Endothelial cell of umbilical vein (primary cell): ENCODE data around the gene TCEAL1. TPM values are rescaled to one million over a fixed set of nuclear protein-coding genes. Genes with fewer than 3 reads are reported as not detected.

Experiments used
- BruUV-seq: library from RNA; stranded (reverse); fragments of 400-500 nt; replicated peaks from 2 replicates; lab custom pipeline; 2021; lab: Mats Ljungman, UMichigan
- CTCF ChIA-PET: fragments of 300-600, 350-600 bp; sonication (Branson Sonifier 250); formaldehyde crosslinking; loops from one replicate; lab custom pipeline; 2021; ENCODE audit warnings: antibody characterized with exemption, inconsistent platforms; lab: Charles Lee
- POLR2A ChIA-PET: fragments of 300-600, 350-600 bp; sonication (Branson Sonifier 250); formaldehyde crosslinking; loops from one replicate; lab custom pipeline; 2021; ENCODE audit warnings: antibody characterized with exemption, inconsistent platforms; lab: Charles Lee
- DNase-seq: peaks from one replicate; pipeline ENCODE4 v3.0.0-alpha.2; 2011; ENCODE audit warnings: low read depth, low spot score
- FAIRE-seq: peaks from 2 replicates; lab custom pipeline; 2011; peaks lifted over from hg19 to GRCh38; lab: Jason Lieb, UNC
- H2AFZ ChIP-seq: 2 replicates; pipeline ENCODE4 v1.6.0; 2012; ENCODE audit warnings: low read depth, low read length, control low read depth, inconsistent platforms
- H3K27ac ChIP-seq: 2 replicates; pipeline ENCODE4 v1.5.1; 2011; ENCODE audit warnings: low read depth, mild to moderate bottlenecking, control low read depth, low read length, moderate library complexity; ENCODE audit not compliant: insufficient read depth
- H3K27me3 ChIP-seq, 2 experiments: 2 replicates each; pipeline versions ENCODE4 v1.6.0 to v1.6.1; 2011; ENCODE audit warnings: low read length in 2 of 2, mixed read lengths in 1 of 2; ENCODE audit not compliant: control insufficient read depth in 2 of 2, insufficient read depth in 2 of 2
- H3K36me3 ChIP-seq, 2 experiments: 2 replicates in 1 of 2; 3 replicates in 1 of 2; pipeline ENCODE4 v1.5.1; 2011; ENCODE audit warnings: low read length in 2 of 2, mild to moderate bottlenecking in 1 of 2, moderate library complexity in 1 of 2; ENCODE audit not compliant: control insufficient read depth in 2 of 2, insufficient read depth in 2 of 2; ENCODE audit errors: extremely low read depth in 1 of 2
- H3K4me1 ChIP-seq: 3 replicates; pipeline ENCODE4 v1.5.1; 2011; ENCODE audit warnings: mild to moderate bottlenecking, low read length; ENCODE audit not compliant: control insufficient read depth, insufficient read depth; ENCODE audit errors: extremely low read depth
- H3K4me2 ChIP-seq: 2 replicates; pipeline ENCODE4 v1.6.1; 2011; ENCODE audit warnings: low read length, control low read depth, mixed read lengths; ENCODE audit not compliant: insufficient read depth
- H3K4me3 ChIP-seq, 3 experiments: fragments of 200-600 bp in 1 of 3; sonication (generic), shearing (Covaris generic) in 1 of 3; replicated peaks in 1 of 3; 2 replicates each; pipeline ENCODE4 v1.5.1; 2011 to 2016; ENCODE audit warnings: control low read depth in 3 of 3, low read length in 3 of 3, mild to moderate bottlenecking in 2 of 3, inconsistent platforms in 1 of 3, low read depth in 1 of 3, moderate library complexity in 1 of 3; ENCODE audit not compliant: insufficient read depth in 1 of 3
- H3K79me2 ChIP-seq: 2 replicates; pipeline ENCODE4 v1.6.0; 2012; ENCODE audit warnings: low read length, inconsistent platforms; ENCODE audit not compliant: control insufficient read depth, insufficient read depth
- H3K9ac ChIP-seq: replicated peaks from 2 replicates; pipeline ENCODE3; 2011; ENCODE audit warnings: low read length, control low read depth; ENCODE audit not compliant: insufficient read depth; ENCODE audit errors: extremely low read depth
- H3K9me1 ChIP-seq: replicated peaks from 3 replicates; pipeline ENCODE4 v1.6.0; 2011; ENCODE audit warnings: mild to moderate bottlenecking, low read length; ENCODE audit not compliant: control insufficient read depth, insufficient read depth; ENCODE audit errors: extremely low read depth
- H3K9me3 ChIP-seq: replicated peaks from 2 replicates; pipeline ENCODE4 v1.5.1; 2012; ENCODE audit warnings: low read length, inconsistent platforms; ENCODE audit not compliant: control insufficient read depth, insufficient read depth
- H4K20me1 ChIP-seq: replicated peaks from 2 replicates; pipeline ENCODE3; 2011; ENCODE audit warnings: mild to moderate bottlenecking, low read length; ENCODE audit not compliant: control insufficient read depth, insufficient read depth; ENCODE audit errors: extremely low read depth
- EZH2 ChIP-seq: IDR thresholded peaks from 2 replicates; pipeline ENCODE4 v1.6.1; 2012; ENCODE audit warnings: borderline replicate concordance, low read depth, mild to moderate bottlenecking, moderate library complexity, low read length, inconsistent platforms; ENCODE audit not compliant: severe bottlenecking
- FOS ChIP-seq: IDR thresholded peaks from 2 replicates; pipeline ENCODE4 v1.6.1; 2011; ENCODE audit warnings: mild to moderate bottlenecking, low read length, moderate library complexity, borderline replicate concordance; ENCODE audit not compliant: insufficient read depth
- GATA2 ChIP-seq: IDR thresholded peaks from 2 replicates; pipeline ENCODE4 v1.7.0; 2011; ENCODE audit warnings: low read depth, mild to moderate bottlenecking, moderate library complexity, mixed read lengths, low read length; ENCODE audit not compliant: insufficient read length, insufficient read depth
- JUN ChIP-seq: IDR thresholded peaks from 2 replicates; pipeline ENCODE4 v1.6.1; 2011; ENCODE audit warnings: borderline replicate concordance, low read depth; ENCODE audit not compliant: insufficient read length, insufficient read depth
- MYC ChIP-seq: IDR thresholded peaks from one replicate; pipeline ENCODE4 v1.6.1; 2011; ENCODE audit warnings: mild to moderate bottlenecking, low read depth, low read length
- POLR2A ChIP-seq: IDR thresholded peaks from 2 replicates; pipeline ENCODE4 v1.6.1; 2012; ENCODE audit warnings: low read depth, mild to moderate bottlenecking, control low read depth, low read length
- POLR2AphosphoS5 ChIP-seq: IDR thresholded peaks from 2 replicates; pipeline ENCODE4 v1.6.1; 2012; ENCODE audit warnings: low read depth, mild to moderate bottlenecking, control low read depth, low read length, moderate library complexity; ENCODE audit not compliant: insufficient read depth
- dilution Hi-C: fragments of 300-500 bp; cut with MboI; formaldehyde crosslinking; loops from one replicate; pipeline ENCODE4 v1.15.0; 2019; ENCODE audit warnings: low sequenced_read_pairs; ENCODE audit not compliant: extremely low pct_ligation_motif_present
- intact Hi-C: fragments of 100-400 bp; cut with micrococcal nuclease; formaldehyde crosslinking; loops from one replicate; pipeline ENCODE4 v1.10.0; 2022
- polyA plus RNA-seq, 4 experiments: library from polyadenylated mRNA; depleted of rRNA in 3 of 4; stranded (reverse) in 3 of 4; unstranded in 1 of 4; fragments of >200 nt; gene quantifications; 2 replicates each; pipeline versions ENCODE4 v1.2.1 to v1.2.3, GENCODE V29; 2011 to 2012; ENCODE audit warnings: missing spikeins in 1 of 4
- total RNA-seq: library from RNA; stranded (reverse); gene quantifications from 2 replicates; pipeline ENCODE4 v1.2.3, GENCODE V29; 2021
- TF ChIP-seq, protein P1 (sequence below): IDR thresholded peaks from 2 replicates; pipeline ENCODE4 v1.6.1; 2011; ENCODE audit not compliant: insufficient read depth, insufficient read length
- TF ChIP-seq, protein P2 (sequence below), 2 donors: IDR thresholded peaks; 1 replicate in 1 of 2; 2 replicates in 1 of 2; pipeline ENCODE4 v1.5.1; 2011; ENCODE audit warnings: low read length in 2 of 2, mild to moderate bottlenecking in 2 of 2, moderate library complexity in 2 of 2, control low read depth in 1 of 2, inconsistent platforms in 1 of 2, low read depth in 1 of 2; ENCODE audit not compliant: insufficient read depth in 1 of 2; ENCODE audit errors: extremely low read depth in 1 of 2

The TCEAL1 gene
- total and polyA plus RNA-seq, 2 donors (not counting 3 experiments of a cell fraction or from before 2014, with no cell fraction given) = 18.5 to 18.6 TPM

DNA sequence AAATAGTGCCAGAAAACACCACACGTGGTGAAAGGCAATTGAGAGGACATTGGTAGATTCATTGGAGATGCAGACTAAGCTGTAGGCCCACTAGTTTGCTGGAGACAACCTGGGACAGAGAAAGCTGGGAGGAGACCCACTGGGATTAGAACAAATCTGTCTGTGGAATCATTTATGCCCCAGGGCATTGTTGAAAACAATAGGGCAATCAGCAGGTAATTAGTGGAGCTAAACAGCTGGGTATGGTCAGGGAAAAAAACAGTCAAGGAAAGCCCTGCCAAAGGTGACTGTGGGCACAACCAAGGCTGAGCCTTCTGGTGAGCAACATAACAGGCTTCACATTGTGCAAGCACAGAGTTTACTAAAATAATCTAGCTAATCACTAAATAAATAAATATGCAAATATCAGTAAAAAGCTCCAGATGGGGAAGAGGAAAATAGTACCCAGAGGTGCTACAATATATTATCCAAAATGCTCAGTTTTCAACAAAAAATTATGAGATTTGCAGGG lies 12.0 kb upstream of the TCEAL1 start:
- TF ChIP-seq POLR2AphosphoS5 (no peak), GATA2 (no peak), POLR2A (no peak), MYC (no peak), EZH2 (no peak), FOS (no peak), JUN (no peak)
- TF ChIP-seq, protein P1, sequence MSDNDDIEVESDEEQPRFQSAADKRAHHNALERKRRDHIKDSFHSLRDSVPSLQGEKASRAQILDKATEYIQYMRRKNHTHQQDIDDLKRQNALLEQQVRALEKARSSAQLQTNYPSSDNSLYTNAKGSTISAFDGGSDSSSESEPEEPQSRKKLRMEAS = no peak
- TF ChIP-seq, protein P2, sequence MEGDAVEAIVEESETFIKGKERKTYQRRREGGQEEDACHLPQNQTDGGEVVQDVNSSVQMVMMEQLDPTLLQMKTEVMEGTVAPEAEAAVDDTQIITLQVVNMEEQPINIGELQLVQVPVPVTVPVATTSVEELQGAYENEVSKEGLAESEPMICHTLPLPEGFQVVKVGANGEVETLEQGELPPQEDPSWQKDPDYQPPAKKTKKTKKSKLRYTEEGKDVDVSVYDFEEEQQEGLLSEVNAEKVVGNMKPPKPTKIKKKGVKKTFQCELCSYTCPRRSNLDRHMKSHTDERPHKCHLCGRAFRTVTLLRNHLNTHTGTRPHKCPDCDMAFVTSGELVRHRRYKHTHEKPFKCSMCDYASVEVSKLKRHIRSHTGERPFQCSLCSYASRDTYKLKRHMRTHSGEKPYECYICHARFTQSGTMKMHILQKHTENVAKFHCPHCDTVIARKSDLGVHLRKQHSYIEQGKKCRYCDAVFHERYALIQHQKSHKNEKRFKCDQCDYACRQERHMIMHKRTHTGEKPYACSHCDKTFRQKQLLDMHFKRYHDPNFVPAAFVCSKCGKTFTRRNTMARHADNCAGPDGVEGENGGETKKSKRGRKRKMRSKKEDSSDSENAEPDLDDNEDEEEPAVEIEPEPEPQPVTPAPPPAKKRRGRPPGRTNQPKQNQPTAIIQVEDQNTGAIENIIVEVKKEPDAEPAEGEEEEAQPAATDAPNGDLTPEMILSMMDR (IDR thresholded peaks at IDR 0.05; ENCODE audit: extremely low read depth in 1 of 2, insufficient read depth in 1 of 2, low read depth in 1 of 2, low read length in 2 of 2) = no peak
- POLR2A ChIA-PET = no interaction called here
- Histone ChIP-seq H3K9me3 (no peaks in the 10 kb centered on the region), H3K27me3 (no peaks in the 10 kb centered on the region), H4K20me1 (no peaks in the 10 kb centered on the region), H3K9me1 (no peaks in the 10 kb centered on the region), H3K9ac (no peak overlapping the region), H3K27ac (no peak overlapping the region), H2AFZ (no peak overlapping the region), H3K4me1 (no peaks in the 10 kb centered on the region), H3K4me3 (no peak overlapping the region), H3K79me2 (no peaks in the 10 kb centered on the region), H3K4me2 (no peak overlapping the region), H3K36me3 (no peaks in the 10 kb centered on the region)
- no peak for DNase-seq
- no peak for FAIRE-seq
- dilution Hi-C loops = no loop called here
- no TSS peak for BruUV-seq
- CTCF ChIA-PET = interaction anchor here (1.1 to 1.5 kb wide), 2 partner anchors 13 to 22 kb away, joined by 3 to 5 read pairs; no protein-coding TSS in a partner anchor
- intact Hi-C loops = no loop called here
